K562 (cell line): ENCODE measurements around the gene RTL10. TPM values are rescaled to one million over a fixed set of nuclear protein-coding genes. Genes with fewer than 3 reads are reported as not detected.

Source experiments
- ATAC-seq: fragments of 200-7000 bp; cut with Tn5 transposase; 3 replicates; pipeline ENCODE4 v1.9.1; 2020; ENCODE audit warnings: moderate library complexity
- BruUV-seq: library from RNA; stranded (reverse); fragments of 400-500 nt; replicated peaks from 2 replicates; lab custom pipeline; 2021; lab: Mats Ljungman, UMichigan
- CTCF ChIA-PET: fragments of 300-600 bp; formaldehyde crosslinking; extraction: SDS; loops from one replicate; lab custom pipeline; 2021; ENCODE audit warnings: low intra/inter-chr PET ratio; lab: Yijun Ruan, JAX
- POLR2A ChIA-PET: fragments of 300-600, 350-650 bp; sonication (Branson Sonifier 250); formaldehyde crosslinking; extraction: SDS; loops from one replicate; lab custom pipeline; 2021; ENCODE audit warnings: antibody characterized with exemption, inconsistent platforms; lab: Yijun Ruan, JAX
- DNase-seq, 4 experiments: peaks; one replicate each; pipeline versions ENCODE4 v3.0.0 to v3.0.0-alpha.2; 2011 to 2018; ENCODE audit warnings: low spot score in 3 of 4, mixed read lengths in 3 of 4; ENCODE audit errors: extremely low read depth in 1 of 4
- FAIRE-seq: peaks from 2 replicates; lab custom pipeline; 2011; peaks lifted over from hg19 to GRCh38; lab: Jason Lieb, UNC
- H2AFZ ChIP-seq: 2 replicates; pipeline ENCODE4 v1.6.0; 2011; ENCODE audit warnings: low read depth, low read length, control low read depth, inconsistent platforms
- H3K27ac ChIP-seq: fragments of 200-600 bp; 3 replicates; pipeline ENCODE4 v1.8.0; 2011; ENCODE audit warnings: low read depth, mild to moderate bottlenecking, control low read depth, inconsistent platforms, low read length, moderate library complexity, mixed read lengths; ENCODE audit errors: extremely low read depth
- H3K27me3 ChIP-seq, 2 experiments: fragments of 300-600 bp in 1 of 2; 2 replicates in 1 of 2; 3 replicates in 1 of 2; pipeline versions ENCODE4 v1.6.0 to v1.8.0; 2011; ENCODE audit warnings: inconsistent platforms in 2 of 2, low read length in 2 of 2, mild to moderate bottlenecking in 1 of 2, mixed read lengths in 1 of 2, moderate library complexity in 1 of 2; ENCODE audit not compliant: control insufficient read depth in 2 of 2, insufficient read depth in 2 of 2
- H3K36me3 ChIP-seq: fragments of 300-600 bp; 3 replicates; pipeline ENCODE4 v1.8.0; 2011; ENCODE audit warnings: mild to moderate bottlenecking, low read length, inconsistent platforms; ENCODE audit not compliant: control insufficient read depth, insufficient read depth
- H3K4me1 ChIP-seq, 2 experiments: fragments of 200-600 bp in 1 of 2; replicated peaks in 1 of 2; 2 replicates in 1 of 2; 3 replicates in 1 of 2; pipeline versions ENCODE4 v1.5.1 to v1.8.0; 2011; ENCODE audit warnings: inconsistent platforms in 2 of 2, low read length in 2 of 2, mild to moderate bottlenecking in 1 of 2, mixed read lengths in 1 of 2, moderate library complexity in 1 of 2; ENCODE audit not compliant: control insufficient read depth in 2 of 2, insufficient read depth in 2 of 2
- H3K4me2 ChIP-seq: 2 replicates; pipeline ENCODE4 v1.6.1; 2011; ENCODE audit warnings: low read length, control low read depth, inconsistent platforms, mixed read lengths; ENCODE audit not compliant: insufficient read depth
- H3K4me3 ChIP-seq: fragments of 200-600 bp; sonication (generic), shearing (Covaris generic); 2 replicates; pipeline ENCODE4 v1.5.1; 2016; ENCODE audit warnings: control low read depth, inconsistent platforms
- H3K79me2 ChIP-seq: fragments of 200-600 bp; 3 replicates; pipeline ENCODE4 v1.8.0; 2011; ENCODE audit warnings: low read length, inconsistent platforms; ENCODE audit not compliant: control insufficient read depth, insufficient read depth
- H3K9ac ChIP-seq, 2 experiments: 2 replicates each; pipeline versions ENCODE4 v1.6.0 to v1.6.1; 2011; ENCODE audit warnings: low read depth in 2 of 2, low read length in 2 of 2, control low read depth in 1 of 2, inconsistent platforms in 1 of 2, mild to moderate bottlenecking in 1 of 2, mixed read lengths in 1 of 2; ENCODE audit not compliant: insufficient read depth in 1 of 2
- H3K9me1 ChIP-seq: one replicate; pipeline ENCODE4 v1.6.0; 2011; ENCODE audit warnings: inconsistent platforms, mild to moderate bottlenecking, low read length, moderate library complexity; ENCODE audit not compliant: control insufficient read depth, insufficient read depth
- H3K9me3 ChIP-seq: replicated peaks from 2 replicates; pipeline ENCODE4 v1.5.1; 2011; ENCODE audit warnings: low read depth, low read length, inconsistent platforms; ENCODE audit not compliant: control insufficient read depth, insufficient read depth
- H4K20me1 ChIP-seq: replicated peaks from 2 replicates; pipeline ENCODE4 v1.6.1; 2011; ENCODE audit warnings: low read length, inconsistent platforms, mixed read lengths; ENCODE audit not compliant: control insufficient read depth, insufficient read depth
- BRD4 ChIP-seq: fragments of 200-600 bp; sonication (generic); IDR thresholded peaks from 2 replicates; pipeline ENCODE4 v1.6.1; 2017; ENCODE audit warnings: inconsistent platforms
- CHD7 ChIP-seq: fragments of 200-600 bp; sonication (generic); IDR thresholded peaks from one replicate; pipeline ENCODE4 v1.6.1; 2012; ENCODE audit warnings: mild to moderate bottlenecking, low read depth, low read length, inconsistent platforms
- GTF2E2 ChIP-seq: fragments of 200-800 bp; sonication (Bioruptor generic); IDR thresholded peaks from 2 replicates; pipeline ENCODE4 v1.6.1; 2016; ENCODE audit warnings: missing genetic modification characterization, missing compliant biosample characterization
- HES1 ChIP-seq: fragments of 450-650 bp; IDR thresholded peaks from 2 replicates; pipeline ENCODE4 v1.6.1; 2016; ENCODE audit warnings: low read depth, mild to moderate bottlenecking, moderate library complexity
- POLR3G ChIP-seq: IDR thresholded peaks from 2 replicates; pipeline ENCODE4 v1.6.1; 2011; ENCODE audit not compliant: insufficient read length, insufficient replicate concordance; ENCODE audit errors: extremely low read depth
- SETDB1 ChIP-seq: IDR thresholded peaks from one replicate; pipeline ENCODE4 v1.6.1; 2012; ENCODE audit warnings: low read length, control low read depth, inconsistent platforms
- ZNF347 ChIP-seq: fragments of 450-650 bp; formaldehyde crosslinking; IDR thresholded peaks from 2 replicates; pipeline ENCODE4 v1.4.0; 2020; ENCODE audit warnings: low read depth, mild to moderate bottlenecking, moderate library complexity
- WGBS: fragments of 100-300 bp; shearing (Covaris generic); methylation state at CpG from one replicate; pipeline ENCODE4 v1.1.6; 2016; ENCODE audit warnings: low coverage, mixed read lengths; ENCODE audit not compliant: insufficient coverage; ENCODE audit errors: missing lambda C conversion rate; 5-methylcytosine and 5-hydroxymethylcytosine counted together
- in situ Hi-C: fragments of 300-500 bp; cut with MboI; formaldehyde crosslinking; loops from 4 replicates; pipeline ENCODE4 v1.15.0; 2018; ENCODE audit warnings: inconsistent platforms, mixed read lengths
- intact Hi-C: fragments of 100-400 bp; cut with micrococcal nuclease; formaldehyde crosslinking; loops from 2 replicates; pipeline ENCODE4 v1.14.2; 2022
- polyA plus RNA-seq, 8 experiments: library from polyadenylated mRNA; depleted of rRNA in 4 of 8; stranded (reverse) in 5 of 8; unstranded in 3 of 8; fragments of >200 nt; fragmentation: Nextera tagmentation in 2 of 8; fragmentation: Illumina TruSeq in 1 of 8; extraction: Ambion mirVana in 2 of 8; extraction: Trizol in 1 of 8; gene quantifications; 2 replicates each; pipeline versions ENCODE4 v1.2.1 to v1.2.3, GENCODE V29; 2011 to 2014; ENCODE audit warnings: inconsistent platforms in 1 of 8, missing spikeins in 1 of 8
- total RNA-seq, 7 experiments: library from RNA; depleted of rRNA in 6 of 7; stranded (reverse); fragments of >200 nt in 6 of 7; fragmentation: Illumina TruSeq in 2 of 7; extraction: Trizol in 2 of 7; gene quantifications; 2 replicates each; pipeline versions ENCODE4 v1.2.1 to v1.2.3, GENCODE V29; 2011 to 2021; ENCODE audit warnings: low replicate concordance in 1 of 7

RTL10 gene
- total and polyA plus RNA-seq, 9 of the 15 experiments (the other 6 are each of a cell fraction or from before 2014, with no cell fraction given), result 19.8 to 75.5 (median 32.5) TPM

- WGBS, result 92% methylated on average over 21 of the region's 21 CpGs
- Histone ChIP-seq H2AFZ (no peak overlapping the region), H3K4me1 (peaks cover 23 to 78% of the 10 kb centered on the region in 2 experiments), H3K4me2 (no peak overlapping the region), H3K9ac (peak overlapping the region in 1 of 2 experiments; percentile 68; a peak in 2 of 4 replicates), H4K20me1 (peaks cover 39% of the 10 kb centered on the region; the same call in 1 of the 2 replicates), H3K79me2 (peaks cover 76% of the 10 kb centered on the region), H3K9me1 (peaks cover 21% of the 10 kb centered on the region), H3K27ac (no peak overlapping the region), H3K27me3 (no peaks in the 10 kb centered on the region), H3K9me3 (peaks cover 5% of the 10 kb centered on the region; the same call in 1 of the 2 replicates), H3K36me3 (peaks cover 60% of the 10 kb centered on the region), H3K4me3 (no peak overlapping the region)
- intact Hi-C loops (loop anchor here (5.0 to 10.0 kb wide), 3 partner anchors 34 to 173 kb away; partner anchors contain the start of gene TANGO2), in situ Hi-C loops (no loop called here)
- ChIA-PET CTCF (no interaction called here), POLR2A (interaction anchor here (0.6 to 13.6 kb wide), 16 partner anchors 10 to 184 kb away, joined by 3 to 247 read pairs (median 4); no protein-coding TSS in a partner anchor)
- DNase-seq (peak in 1 of 4 experiments; percentile 44), ATAC-seq (no peak), FAIRE-seq (no peak)
- no TSS peak for BruUV-seq
- peak; percentile 57 for TF ChIP-seq SETDB1
- no peak for TF ChIP-seq ZNF347
- no peak for TF ChIP-seq HES1
- TF ChIP-seq GTF2E2, result no peak
- no peak for TF ChIP-seq BRD4
- TF ChIP-seq CHD7, result no peak
- TF ChIP-seq POLR3G, result no peak
Measured at GRCh38 chr22:19851291-19852176, 3.1 kb downstream of the RTL10 start.
